ENCODE measurements around the gene MSLN.

GRCh38 chr16:716200-716568, 44.4 kb upstream of the MSLN start:
- TF ChIP-seq CTCF (conservative IDR thresholded peaks at IDR 0.05; ENCODE audit: low read length) (no peak), EZH2phosphoT487 (IDR thresholded peaks at IDR 0.05; ENCODE audit: borderline replicate concordance) (no peak)

Data from Loucy (cell line).